Thyroid gland (tissue), 4 donors: ENCODE results near the gene ARL2. TPM values are rescaled to one million over a fixed set of nuclear protein-coding genes. Genes with fewer than 3 reads are reported as not detected.
"Not testable (repeated sequence)": the region's sequence is repeated elsewhere in the genome, so short reads cannot be mapped to it uniquely, and the experiment has no call there.

ENCODE experiments used
- DNase-seq, 2 donors: peaks; one replicate each; pipeline ENCODE4 v3.0.0-alpha.2; 2019
- H3K27ac ChIP-seq, 3 donors: fragments of 200-600 bp; sonication (generic); 1 replicate in 2 of 3; 2 replicates in 1 of 3; pipeline ENCODE4 v1.5.1; 2016 to 2019; ENCODE audit warnings: mild to moderate bottlenecking in 1 of 3, moderate library complexity in 1 of 3
- H3K27me3 ChIP-seq: fragments of 200-600 bp; sonication (generic); one replicate; pipeline ENCODE4 v1.5.1; 2019
- H3K36me3 ChIP-seq, 2 donors: fragments of 200-600 bp; sonication (generic); one replicate each; pipeline ENCODE4 v1.5.1; 2016 to 2019
- H3K4me1 ChIP-seq, 2 donors: fragments of 200-600 bp; sonication (generic); one replicate each; pipeline ENCODE4 v1.5.1; 2017 to 2019
- H3K4me3 ChIP-seq, 3 donors: fragments of 200-600 bp; sonication (generic); replicated peaks in 1 of 3; 1 replicate in 2 of 3; 2 replicates in 1 of 3; pipeline ENCODE4 v1.5.1; 2016; ENCODE audit warnings: mild to moderate bottlenecking in 1 of 3
- H3K9me3 ChIP-seq: fragments of 200-600 bp; sonication (generic); one replicate; pipeline ENCODE4 v1.5.1; 2017
- POLR2A ChIP-seq, 2 donors: fragments of 450-650 bp; IDR thresholded peaks; one replicate each; pipeline ENCODE4 v1.6.1; 2017; ENCODE audit warnings: antibody characterized with exemption in 2 of 2, mild to moderate bottlenecking in 2 of 2, moderate library complexity in 1 of 2
- WGBS, 2 donors: methylation state at CpG; one replicate each; pipeline ENCODE4 v1.1.5; 2017; 5-methylcytosine and 5-hydroxymethylcytosine counted together
- intact Hi-C: fragments of 100-400 bp; cut with DNase I; formaldehyde crosslinking; loops from one replicate; pipeline ENCODE4 v1.15.1; 2023
- total RNA-seq, 4 donors: library from RNA; depleted of rRNA; stranded (reverse); fragments of >200 nt; gene quantifications; one replicate each; pipeline ENCODE4 v1.2.3, GENCODE V29; 2016
- TF ChIP-seq, protein P1 (sequence below), 6 experiments: fragments of 200-600 bp in 3 of 6; fragments of 450-650 bp in 3 of 6; sonication (generic) in 3 of 6; IDR thresholded peaks; one replicate each; pipeline ENCODE4 v1.5.1; 2016 to 2019; ENCODE audit warnings: antibody characterized with exemption in 6 of 6, mild to moderate bottlenecking in 2 of 6, inconsistent platforms in 1 of 6, moderate library complexity in 1 of 6

Gene ARL2
- total RNA-seq, 4 donors from 2014 or later, result 76.6 to 166 (median 119) TPM

DNA sequence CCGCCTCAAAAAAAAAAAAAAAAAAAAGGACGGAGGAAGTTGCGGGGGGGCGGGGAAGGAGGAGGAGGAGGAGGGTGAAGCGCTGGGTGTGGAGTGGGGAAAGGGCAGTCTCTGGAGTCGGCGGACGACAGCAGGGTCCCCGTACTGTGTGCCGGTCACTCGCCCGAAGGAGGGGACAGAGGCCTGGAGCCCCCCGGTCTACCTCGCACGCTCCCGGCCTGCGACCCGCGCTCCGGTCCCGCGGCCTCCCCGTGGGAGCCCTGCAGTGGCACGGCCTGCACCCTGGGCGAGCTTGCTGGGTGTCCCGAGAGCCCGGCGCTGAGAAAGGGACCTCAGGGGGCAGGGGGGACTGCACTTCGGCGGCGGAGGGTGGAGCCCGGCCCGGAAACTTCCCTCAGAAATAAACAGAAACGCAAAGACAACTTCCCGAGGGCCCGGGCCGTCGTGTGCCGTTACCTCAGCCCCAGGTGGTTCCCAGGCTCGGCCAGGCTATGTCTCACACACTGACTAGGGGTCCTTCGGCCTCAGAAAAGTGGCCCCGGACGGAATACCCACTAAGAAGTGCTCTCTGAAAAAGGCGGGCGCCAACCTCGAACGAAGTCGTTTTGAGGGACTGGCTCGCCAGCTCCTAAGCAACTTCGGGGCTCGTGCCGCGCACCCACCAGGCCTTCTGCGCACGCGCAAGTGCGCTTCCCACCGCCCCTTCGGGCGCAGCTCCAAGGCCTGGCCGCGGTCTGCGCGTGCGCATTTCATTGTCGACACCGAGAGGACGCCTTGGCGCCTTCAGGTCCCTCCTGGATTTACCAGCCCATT, 42.3 kb upstream of the ARL2 start, which contains the start of gene MAJIN:
MAJIN (minus strand) TSS at position 688 of the 813 bp plus-strand sequence. CDS start 12,703 bp downstream, outside the sequence.
- intact Hi-C loops, result no loop called here
- H3K27ac ChIP-seq, result peak within 1 kb of the TSS; percentile 36 to 71 (median 49)
- WGBS, 2 donors, result 23 to 30% methylated on average over 38 to 52 of the region's 69 CpGs

GRCh38 chr11:64974124-64974523, 39.8 kb upstream of the ARL2 start:
- no peak for DNase-seq
- no peaks in the 10 kb centered on the region for H3K27me3 ChIP-seq
- no peak overlapping the region for H3K4me3 ChIP-seq
- no peak overlapping the region for H3K27ac ChIP-seq
- H3K9me3 ChIP-seq, result no peaks in the 10 kb centered on the region
- TF ChIP-seq, protein P1, sequence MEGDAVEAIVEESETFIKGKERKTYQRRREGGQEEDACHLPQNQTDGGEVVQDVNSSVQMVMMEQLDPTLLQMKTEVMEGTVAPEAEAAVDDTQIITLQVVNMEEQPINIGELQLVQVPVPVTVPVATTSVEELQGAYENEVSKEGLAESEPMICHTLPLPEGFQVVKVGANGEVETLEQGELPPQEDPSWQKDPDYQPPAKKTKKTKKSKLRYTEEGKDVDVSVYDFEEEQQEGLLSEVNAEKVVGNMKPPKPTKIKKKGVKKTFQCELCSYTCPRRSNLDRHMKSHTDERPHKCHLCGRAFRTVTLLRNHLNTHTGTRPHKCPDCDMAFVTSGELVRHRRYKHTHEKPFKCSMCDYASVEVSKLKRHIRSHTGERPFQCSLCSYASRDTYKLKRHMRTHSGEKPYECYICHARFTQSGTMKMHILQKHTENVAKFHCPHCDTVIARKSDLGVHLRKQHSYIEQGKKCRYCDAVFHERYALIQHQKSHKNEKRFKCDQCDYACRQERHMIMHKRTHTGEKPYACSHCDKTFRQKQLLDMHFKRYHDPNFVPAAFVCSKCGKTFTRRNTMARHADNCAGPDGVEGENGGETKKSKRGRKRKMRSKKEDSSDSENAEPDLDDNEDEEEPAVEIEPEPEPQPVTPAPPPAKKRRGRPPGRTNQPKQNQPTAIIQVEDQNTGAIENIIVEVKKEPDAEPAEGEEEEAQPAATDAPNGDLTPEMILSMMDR (IDR thresholded peaks at IDR 0.05), result no peak
- no peak for TF ChIP-seq POLR2A (IDR thresholded peaks at IDR 0.05)
- 53 to 62% methylated on average over 5 of the region's 5 CpGs for WGBS, 2 donors
- H3K36me3 ChIP-seq, result no peaks in the 10 kb centered on the region
- peaks cover 13 to 15% of the 10 kb centered on the region in 2 donors for H3K4me1 ChIP-seq
- intact Hi-C loops, result no loop called here

More for the DNA sequence above, 42.3 kb upstream of the ARL2 start, which contains the start of gene MAJIN:
- peak within 1 kb of the TSS in 1 of 3 donors; percentile 21 for H3K4me3 ChIP-seq
- peak; percentile 86 to 88 for DNase-seq
- TF ChIP-seq POLR2A (IDR thresholded peaks at IDR 0.05), result peak in 1 of 2 donors; percentile 35
- TF ChIP-seq, protein P1 (IDR thresholded peaks at IDR 0.05), result no peak
- H3K4me1 ChIP-seq, result peaks cover 13 to 15% of the 10 kb centered on the region in 2 donors
- H3K9me3 ChIP-seq, result no peaks in the 10 kb centered on the region
- H3K27me3 ChIP-seq, result no peaks in the 10 kb centered on the region
- H3K36me3 ChIP-seq, result no peaks in the 10 kb centered on the region

DNA sequence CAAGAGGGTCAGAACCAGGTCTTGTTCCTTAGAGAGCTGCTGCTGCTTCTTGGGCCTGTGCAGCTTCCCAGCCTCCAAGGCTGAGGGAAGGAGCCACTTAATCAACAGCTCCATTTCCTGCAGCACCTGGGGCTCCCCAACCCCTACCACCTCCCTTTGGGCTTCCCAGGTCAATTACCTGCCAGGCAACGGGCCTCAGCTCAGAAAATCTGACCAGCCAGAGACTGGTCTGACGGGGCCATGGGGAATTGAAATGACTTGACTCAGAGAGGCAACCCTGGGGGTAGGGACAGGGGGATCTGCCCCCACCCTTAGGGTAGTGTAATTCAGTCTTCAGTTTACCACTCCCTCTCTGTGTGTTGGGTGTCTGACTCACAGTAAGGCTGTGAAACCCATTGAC, 37.3 kb upstream of the ARL2 start:
- no peaks in the 10 kb centered on the region for H3K36me3 ChIP-seq
- intact Hi-C loops, result no loop called here
- TF ChIP-seq, protein P1 (IDR thresholded peaks at IDR 0.05), result no peak
- no peak for TF ChIP-seq POLR2A (IDR thresholded peaks at IDR 0.05)
- no peaks in the 10 kb centered on the region for H3K27me3 ChIP-seq
- no peak for DNase-seq
- 66 to 71% methylated on average over 2 of the region's 2 CpGs for WGBS, 2 donors
- peaks cover 10 to 13% of the 10 kb centered on the region in 2 donors for H3K4me1 ChIP-seq
- no peaks in the 10 kb centered on the region for H3K9me3 ChIP-seq
- H3K27ac ChIP-seq, result no peak overlapping the region
- no peak overlapping the region for H3K4me3 ChIP-seq

DNA sequence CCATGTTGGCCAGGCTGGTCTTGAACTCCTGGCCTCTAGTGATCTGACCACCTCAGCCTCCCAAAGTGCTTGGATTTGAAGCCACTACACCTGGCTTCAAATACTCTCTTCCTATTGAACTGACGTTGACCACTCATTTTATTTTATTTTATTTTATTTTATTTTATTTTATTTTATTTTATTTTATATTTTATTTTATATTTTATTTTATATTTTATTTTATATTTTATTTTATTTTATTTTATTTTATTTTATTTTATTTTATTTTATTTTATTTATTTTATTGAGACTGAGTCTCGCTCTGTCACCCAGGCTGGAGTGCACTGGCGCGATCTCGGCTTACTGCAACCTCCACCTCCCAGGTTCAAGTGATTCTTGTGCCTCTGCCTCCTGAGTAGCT, 30.6 kb upstream of the ARL2 start:
- DNase-seq, H3K27me3 ChIP-seq, H3K9me3 ChIP-seq, H3K36me3 ChIP-seq, H3K4me1 ChIP-seq, H3K4me3 ChIP-seq, intact Hi-C loops, H3K27ac ChIP-seq: not testable (repeated sequence)
- WGBS, 2 donors, result 79 to 87% methylated on average over 5 of the region's 5 CpGs

DNA sequence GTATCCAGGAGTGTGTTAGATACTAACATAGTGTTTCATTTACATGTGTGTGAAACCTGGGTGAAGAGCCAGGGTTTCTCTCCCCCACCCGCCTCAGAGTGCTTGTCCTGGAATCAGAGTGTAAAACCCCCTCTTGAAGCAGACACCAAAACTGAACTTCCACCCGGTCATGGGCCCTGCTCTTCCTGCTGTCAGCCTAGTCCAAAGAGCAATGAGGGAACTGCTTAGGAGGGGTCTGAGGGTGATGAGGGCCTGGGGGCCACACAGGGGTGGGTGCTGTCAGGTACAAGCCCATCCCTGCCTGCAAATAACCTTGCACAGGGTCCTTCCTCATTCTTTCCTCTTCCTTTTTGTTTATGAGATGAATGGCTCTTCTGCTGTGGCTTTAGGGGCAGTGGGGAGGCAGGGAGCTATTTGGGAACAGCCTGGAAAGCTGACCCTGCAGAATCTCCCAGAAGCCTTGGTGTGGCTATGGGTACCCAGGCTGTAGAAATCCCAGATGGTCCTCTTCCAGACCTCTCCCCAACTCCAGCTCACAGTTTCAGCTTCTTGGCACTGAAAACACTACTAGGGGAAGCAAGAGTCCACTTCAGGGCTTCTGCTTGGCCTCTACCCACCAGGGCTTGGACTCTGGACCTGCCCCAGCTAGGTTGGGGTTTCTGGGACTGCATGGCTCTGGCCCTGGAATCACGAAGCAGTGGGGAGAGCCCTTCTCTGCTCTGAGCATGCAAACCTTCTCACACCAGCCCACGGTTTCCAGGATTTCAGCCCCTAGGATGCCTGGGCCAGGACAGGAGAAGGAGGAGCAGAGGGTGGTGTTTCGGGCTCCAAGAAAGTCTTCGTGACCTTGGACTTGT, 25.7 kb upstream of the ARL2 start:
- no peak for DNase-seq
- H3K27me3 ChIP-seq, result no peaks in the 10 kb centered on the region
- TF ChIP-seq, protein P1 (IDR thresholded peaks at IDR 0.05), result no peak
- TF ChIP-seq POLR2A (IDR thresholded peaks at IDR 0.05), result no peak
- intact Hi-C loops, result no loop called here
- no peak overlapping the region for H3K27ac ChIP-seq
- H3K36me3 ChIP-seq, result no peaks in the 10 kb centered on the region
- no peak overlapping the region for H3K4me3 ChIP-seq
- no peaks in the 10 kb centered on the region for H3K9me3 ChIP-seq
- H3K4me1 ChIP-seq, result peaks cover 0 to 11% of the 10 kb centered on the region in 2 donors
- WGBS, 2 donors, result 81 to 91% methylated on average over 5 to 6 of the region's 6 CpGs
